SH-SY5Y (cell line): Measurements from ENCODE around the gene EGFL8.

Experiments used
- GATA2 ChIP-seq: IDR thresholded peaks from 2 replicates; pipeline ENCODE4 v1.6.1; 2011; ENCODE audit warnings: mild to moderate bottlenecking, low read depth, low read length
- GATA3 ChIP-seq: IDR thresholded peaks from 2 replicates; pipeline ENCODE4 v1.6.1; 2011; ENCODE audit warnings: low read depth, mild to moderate bottlenecking, low read length, moderate library complexity

DNA sequence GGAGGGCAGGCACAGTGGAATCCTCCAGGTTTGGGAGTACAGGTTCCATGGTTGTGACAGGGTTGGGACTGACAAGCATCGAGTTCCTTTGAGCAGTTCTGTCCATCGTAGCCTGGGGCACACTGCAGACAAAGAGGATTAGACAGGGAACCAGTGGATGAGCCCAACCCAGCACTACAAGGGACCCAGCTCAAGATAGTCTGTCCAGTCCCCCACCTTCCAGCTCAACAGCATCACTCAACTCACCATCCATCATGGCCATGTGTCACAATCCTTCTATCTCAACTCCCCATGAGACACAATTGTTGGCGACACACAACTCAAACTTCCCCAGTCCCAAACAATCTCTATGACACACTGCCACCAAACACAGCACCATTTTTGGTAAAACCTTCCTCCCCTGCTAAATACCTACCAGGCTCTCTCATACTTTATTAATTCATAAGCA lies 39.9 kb downstream of the EGFL8 start:
- no peak for TF ChIP-seq GATA3
- no peak for TF ChIP-seq GATA2
